BJ (cell line): ENCODE measurements around the gene STIM2. TPM values are rescaled to one million over a fixed set of nuclear protein-coding genes. Genes with fewer than 3 reads are reported as not detected.
"Not testable (repeated sequence)": the region's sequence is repeated elsewhere in the genome, so short reads cannot be mapped to it uniquely, and the experiment has no call there.

Source experiments
- CTCF ChIA-PET: fragments of 350-600 bp; formaldehyde crosslinking; extraction: SDS; loops from one replicate; lab custom pipeline; 2021; ENCODE audit warnings: antibody characterized with exemption, inconsistent platforms; lab: Yijun Ruan, JAX
- POLR2A ChIA-PET: fragments of 300-600 bp; sonication (Branson Sonifier 250); formaldehyde crosslinking; extraction: SDS; loops from one replicate; lab custom pipeline; 2021; ENCODE audit warnings: antibody characterized with exemption; lab: Charles Lee
- DNase-seq: peaks from one replicate; pipeline ENCODE4 v3.0.0-alpha.2; 2011; ENCODE audit warnings: low read depth
- H3K27me3 ChIP-seq: 2 replicates; pipeline ENCODE4 v1.6.0; 2011; ENCODE audit warnings: low read length; ENCODE audit not compliant: control insufficient read depth, insufficient read depth
- H3K36me3 ChIP-seq: 2 replicates; pipeline ENCODE4 v1.5.1; 2011; ENCODE audit warnings: low read length; ENCODE audit not compliant: control insufficient read depth, insufficient read depth
- H3K4me3 ChIP-seq: 2 replicates; pipeline ENCODE4 v1.5.1; 2011; ENCODE audit warnings: low read depth, mild to moderate bottlenecking, control low read depth, low read length
- CTCF ChIP-seq: IDR thresholded peaks from 2 replicates; pipeline ENCODE4 v1.5.1; 2011; ENCODE audit warnings: low read depth, mild to moderate bottlenecking, control low read depth, inconsistent platforms, low read length, moderate library complexity; ENCODE audit not compliant: insufficient read depth
- polyA plus RNA-seq: library from polyadenylated mRNA; depleted of rRNA; stranded (reverse); fragments of >200 nt; gene quantifications from 2 replicates; pipeline ENCODE4 v1.2.3, GENCODE V29; 2011

The STIM2 gene
- polyA plus RNA-seq, 1 experiment: 17.8 TPM

GRCh38 chr4:27020603-27021002 lies 160.0 kb downstream of the STIM2 start:
- DNase-seq: no peak
- POLR2A ChIA-PET: no interaction called here
- H3K27me3 ChIP-seq: no peaks in the 10 kb centered on the region
- no peaks in the 10 kb centered on the region; the same call in 1 of the 2 replicates for H3K36me3 ChIP-seq
- TF ChIP-seq CTCF: no peak
- no peak overlapping the region for H3K4me3 ChIP-seq
- CTCF ChIA-PET: interaction anchor here (1.7 kb wide), 1 partner anchor 11 kb away, joined by 7 read pairs; no protein-coding TSS in a partner anchor

GRCh38 chr4:27022963-27023362 lies 162.3 kb downstream of the STIM2 start:
- CTCF ChIA-PET: no interaction called here

GRCh38 chr4:27023366-27023765 lies 162.7 kb downstream of the STIM2 start:
- Histone ChIP-seq H3K36me3 (no peaks in the 10 kb centered on the region), H3K4me3 (no peak overlapping the region), H3K27me3 (no peaks in the 10 kb centered on the region)
- POLR2A ChIA-PET: no interaction called here
- DNase-seq: no peak
- TF ChIP-seq CTCF: no peak
- CTCF ChIA-PET: no interaction called here

More at GRCh38 chr4:27022963-27023362, 162.3 kb downstream of the STIM2 start:
- DNase-seq: no peak
- Histone ChIP-seq H3K27me3 (no peaks in the 10 kb centered on the region), H3K4me3 (no peak overlapping the region), H3K36me3 (no peaks in the 10 kb centered on the region)
- POLR2A ChIA-PET: no interaction called here
- no peak for TF ChIP-seq CTCF

GRCh38 chr4:27024805-27025204 lies 164.2 kb downstream of the STIM2 start:
- DNase-seq: no peak
- ChIA-PET CTCF (no interaction called here), POLR2A (no interaction called here)
- no peak for TF ChIP-seq CTCF
- H3K36me3 ChIP-seq: no peaks in the 10 kb centered on the region
- H3K27me3 ChIP-seq: no peaks in the 10 kb centered on the region
- no peak overlapping the region for H3K4me3 ChIP-seq

- no peaks in the 10 kb centered on the region for H3K27me3 ChIP-seq
- ChIA-PET CTCF (interaction anchor here (2.2 kb wide), 1 partner anchor 21 kb away, joined by 12 read pairs; no protein-coding TSS in a partner anchor), POLR2A (no interaction called here)
- TF ChIP-seq CTCF: no peak
- H3K36me3 ChIP-seq: no peaks in the 10 kb centered on the region
- H3K4me3 ChIP-seq: no peak overlapping the region
- DNase-seq: no peak
These were observed 166.8 kb downstream of the STIM2 start for GRCh38 chr4:27027428-27027827.

GRCh38 chr4:27035127-27035526 lies 174.5 kb downstream of the STIM2 start:
- H3K27me3 ChIP-seq, POLR2A ChIA-PET, DNase-seq, H3K4me3 ChIP-seq, H3K36me3 ChIP-seq: not testable (repeated sequence)
- CTCF ChIA-PET: interaction anchor here (0.7 kb wide), 1 partner anchor 126 kb away, joined by 5 read pairs; no protein-coding TSS in a partner anchor
